Measurements from ENCODE around the gene BCAR1.
A peak's percentile ranks its signal among the peaks of the same experiment; 100 is the strongest.

BCAR1 gene

DNA sequence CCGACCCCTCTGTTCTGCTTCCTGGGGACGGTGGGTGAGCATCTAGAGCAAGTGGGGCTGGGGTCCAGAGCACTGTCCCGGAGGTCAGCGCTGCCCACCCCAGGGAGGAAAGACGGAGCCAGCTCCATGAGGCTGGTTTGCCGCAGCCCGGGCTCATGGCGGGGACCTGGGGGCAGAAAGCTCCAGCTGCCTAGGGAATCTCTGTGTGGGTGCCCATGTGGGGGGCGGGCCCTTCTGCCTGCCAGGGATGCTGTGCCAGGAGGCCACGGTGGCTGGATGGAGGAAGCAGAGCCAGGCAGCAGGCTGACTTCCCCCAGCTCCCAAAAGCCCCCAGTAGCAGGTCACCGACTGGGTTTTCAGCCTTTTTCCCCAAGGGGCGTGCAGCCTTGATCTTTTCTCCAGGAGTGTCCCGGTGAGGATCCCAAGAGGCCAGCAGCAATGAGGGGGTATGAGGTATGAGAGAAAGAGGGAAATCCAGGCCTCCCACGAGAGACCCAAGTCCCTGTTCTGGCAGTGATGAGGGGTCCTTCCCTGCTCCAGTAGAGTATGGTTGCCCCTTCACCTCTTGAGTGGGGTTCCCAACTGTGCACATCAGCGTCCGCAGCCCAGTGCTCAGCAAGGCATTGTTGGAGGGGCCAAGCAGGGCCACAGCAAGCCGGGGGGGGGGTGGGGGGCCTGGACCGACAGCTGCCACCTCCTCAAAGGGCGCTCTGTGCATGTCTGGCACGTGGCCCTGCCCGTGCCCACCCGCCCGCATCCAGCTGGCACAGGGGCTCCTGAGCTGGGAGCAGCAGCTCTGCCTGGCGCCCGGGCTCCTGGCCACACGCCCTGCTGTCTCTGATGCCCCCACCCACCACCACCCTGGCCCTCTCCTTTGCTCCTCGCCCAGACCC, 15.6 kb upstream of the BCAR1 start:
- Histone ChIP-seq H3K36me3 (no peaks in the 10 kb centered on the region), H3K4me1 (ENCODE audit: control insufficient read depth in 1 of 2, insufficient read depth in 1 of 2, low read depth in 1 of 2, low read length in 1 of 2) (peaks cover 7 to 9% of the 10 kb centered on the region in 2 experiments), H3K27me3 (peaks cover 94% of the 10 kb centered on the region), H3K9me3 (no peaks in the 10 kb centered on the region), H3K4me3 (ENCODE audit: low read depth in 1 of 2, low read length in 1 of 2) (no peak overlapping the region), H3K27ac (no peak overlapping the region)
- TF ChIP-seq, protein P1, sequence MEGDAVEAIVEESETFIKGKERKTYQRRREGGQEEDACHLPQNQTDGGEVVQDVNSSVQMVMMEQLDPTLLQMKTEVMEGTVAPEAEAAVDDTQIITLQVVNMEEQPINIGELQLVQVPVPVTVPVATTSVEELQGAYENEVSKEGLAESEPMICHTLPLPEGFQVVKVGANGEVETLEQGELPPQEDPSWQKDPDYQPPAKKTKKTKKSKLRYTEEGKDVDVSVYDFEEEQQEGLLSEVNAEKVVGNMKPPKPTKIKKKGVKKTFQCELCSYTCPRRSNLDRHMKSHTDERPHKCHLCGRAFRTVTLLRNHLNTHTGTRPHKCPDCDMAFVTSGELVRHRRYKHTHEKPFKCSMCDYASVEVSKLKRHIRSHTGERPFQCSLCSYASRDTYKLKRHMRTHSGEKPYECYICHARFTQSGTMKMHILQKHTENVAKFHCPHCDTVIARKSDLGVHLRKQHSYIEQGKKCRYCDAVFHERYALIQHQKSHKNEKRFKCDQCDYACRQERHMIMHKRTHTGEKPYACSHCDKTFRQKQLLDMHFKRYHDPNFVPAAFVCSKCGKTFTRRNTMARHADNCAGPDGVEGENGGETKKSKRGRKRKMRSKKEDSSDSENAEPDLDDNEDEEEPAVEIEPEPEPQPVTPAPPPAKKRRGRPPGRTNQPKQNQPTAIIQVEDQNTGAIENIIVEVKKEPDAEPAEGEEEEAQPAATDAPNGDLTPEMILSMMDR (IDR thresholded peaks at IDR 0.05): no peak

DNA sequence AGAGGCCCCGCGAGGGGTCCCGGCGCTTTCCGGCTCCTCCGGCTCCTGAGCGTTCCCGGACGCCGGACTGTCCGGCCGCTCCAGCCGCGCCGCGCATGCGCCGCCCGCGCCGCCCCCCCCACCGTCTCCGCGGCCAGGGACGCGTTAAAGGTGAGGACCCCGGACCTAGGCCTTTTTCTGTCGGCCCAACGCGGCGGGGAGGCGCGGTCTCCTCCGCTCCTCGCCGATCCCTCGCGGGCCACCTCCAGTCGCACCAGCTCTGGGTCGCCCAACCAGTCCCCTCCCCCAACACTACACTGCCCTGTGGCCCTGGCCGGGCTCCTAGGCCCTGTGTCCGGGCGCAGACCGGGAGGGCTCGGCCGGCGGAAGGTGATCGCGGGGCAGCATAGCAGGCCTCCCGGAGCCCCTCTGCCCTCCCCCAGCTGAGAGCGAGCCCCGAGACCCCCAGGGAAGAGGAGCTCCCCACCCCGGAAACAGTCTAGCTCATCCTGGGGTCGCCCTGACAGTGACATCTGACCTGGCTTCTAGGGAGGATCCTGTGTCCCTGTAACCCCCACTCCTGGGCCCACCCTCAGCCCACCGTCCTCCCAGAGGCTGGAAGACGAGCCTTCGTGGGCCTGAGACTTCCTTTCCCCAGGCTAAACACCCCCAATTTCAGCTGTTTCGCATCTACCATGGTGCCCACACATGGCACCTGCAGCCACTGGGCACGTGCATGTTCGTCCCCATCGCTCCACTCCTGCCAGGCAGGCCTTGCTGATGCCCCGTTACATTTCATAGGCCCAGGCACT, 14.7 kb upstream of the BCAR1 start:
- H3K9me3 ChIP-seq: no peaks in the 10 kb centered on the region
- peaks cover 4 to 6% of the 10 kb centered on the region in 2 experiments for H3K4me1 ChIP-seq (ENCODE audit: control insufficient read depth in 1 of 2, insufficient read depth in 1 of 2, low read depth in 1 of 2, low read length in 1 of 2)
- H3K36me3 ChIP-seq: no peaks in the 10 kb centered on the region
- peaks cover 94% of the 10 kb centered on the region for H3K27me3 ChIP-seq
- H3K4me3 ChIP-seq (ENCODE audit: low read depth in 1 of 2, low read length in 1 of 2): peak overlapping the region; percentile 39 to 53
- H3K27ac ChIP-seq: no peak overlapping the region
- TF ChIP-seq, protein P1 (IDR thresholded peaks at IDR 0.05): no peak

DNA sequence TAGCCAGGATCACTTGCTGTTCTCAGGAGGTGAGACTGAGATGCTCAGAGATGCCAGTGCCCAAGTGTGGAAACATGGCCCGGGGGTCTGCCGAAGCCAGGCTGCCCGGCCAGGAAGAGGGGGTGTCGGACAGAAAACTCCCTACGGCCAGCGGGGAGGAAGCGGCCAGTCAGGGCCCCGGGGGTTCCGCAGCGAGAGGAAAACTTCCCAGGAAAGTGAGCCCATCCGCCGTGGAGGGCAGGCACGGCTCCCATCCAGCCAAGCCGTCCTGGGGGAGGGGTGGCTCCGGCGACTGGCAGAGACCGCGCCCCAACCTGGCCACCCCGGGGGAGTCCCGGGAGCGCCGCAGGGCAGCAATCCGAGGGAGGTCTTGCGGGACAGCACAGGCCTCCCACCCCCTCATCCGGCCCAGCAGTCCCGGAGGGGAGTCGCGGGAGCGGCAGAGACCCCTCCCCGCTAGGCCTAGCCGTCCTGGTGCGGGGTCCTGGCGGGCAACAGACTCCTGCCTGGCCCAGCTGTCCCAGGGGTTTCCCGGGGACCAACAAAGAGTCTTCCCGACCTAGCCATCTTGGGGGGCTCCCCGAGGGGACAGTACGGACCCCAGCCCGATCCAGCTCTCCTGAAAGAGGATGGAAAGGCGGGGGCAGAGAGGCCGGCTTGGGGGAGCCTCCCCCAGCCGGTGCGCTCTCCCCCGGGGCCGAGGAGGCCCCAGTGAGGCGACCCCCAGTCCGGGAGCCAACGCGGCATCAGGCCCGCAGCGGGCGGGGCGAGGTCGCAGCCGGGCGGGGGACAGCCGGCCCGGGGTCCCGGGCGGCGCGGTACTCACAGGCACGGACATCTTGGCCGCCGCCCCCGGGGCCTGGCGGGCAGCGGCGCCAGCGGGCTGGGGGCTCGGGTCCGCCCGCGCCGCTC, 13.8 kb upstream of the BCAR1 start:
- peaks cover 97% of the 10 kb centered on the region for H3K27me3 ChIP-seq
- no peaks in the 10 kb centered on the region for H3K9me3 ChIP-seq
- peaks cover 4 to 6% of the 10 kb centered on the region in 2 experiments for H3K4me1 ChIP-seq (ENCODE audit: control insufficient read depth in 1 of 2, insufficient read depth in 1 of 2, low read depth in 1 of 2, low read length in 1 of 2)
- no peaks in the 10 kb centered on the region for H3K36me3 ChIP-seq
- H3K27ac ChIP-seq: no peak overlapping the region
- TF ChIP-seq, protein P1 (IDR thresholded peaks at IDR 0.05): no peak
- peak overlapping the region; percentile 39 to 53 for H3K4me3 ChIP-seq (ENCODE audit: low read depth in 1 of 2, low read length in 1 of 2)

DNA sequence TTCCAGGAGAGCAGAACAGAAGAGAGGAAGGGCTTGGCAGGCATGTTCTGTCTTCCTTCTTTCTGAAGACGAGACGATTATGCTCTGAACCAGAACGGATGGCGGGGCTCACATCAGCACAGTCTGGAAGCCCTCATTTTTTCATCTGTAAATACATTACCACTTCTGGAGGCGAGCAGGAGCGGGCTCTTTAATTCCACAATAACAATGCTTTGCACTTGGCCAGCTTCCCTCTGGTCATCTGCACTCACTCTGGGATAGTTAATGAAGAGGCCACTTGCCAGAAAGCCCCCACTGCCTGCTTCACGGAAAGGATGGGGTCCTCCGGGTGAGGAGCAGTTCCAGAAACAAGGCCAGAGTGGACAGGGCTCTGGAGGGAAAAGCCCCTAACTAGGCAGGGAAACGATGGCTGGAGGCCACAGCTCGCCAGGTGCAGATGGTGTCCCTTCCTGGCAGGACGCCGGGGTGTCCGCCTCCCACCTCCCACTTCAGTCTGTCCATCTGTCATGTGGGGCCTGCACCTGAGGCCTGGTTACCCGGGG, 13.1 kb upstream of the BCAR1 start:
- Histone ChIP-seq H3K9me3 (no peaks in the 10 kb centered on the region), H3K4me3 (ENCODE audit: low read depth in 1 of 2, low read length in 1 of 2) (no peak overlapping the region), H3K36me3 (no peaks in the 10 kb centered on the region), H3K27me3 (peaks cover 97% of the 10 kb centered on the region), H3K4me1 (ENCODE audit: control insufficient read depth in 1 of 2, insufficient read depth in 1 of 2, low read depth in 1 of 2, low read length in 1 of 2) (peaks cover 4 to 6% of the 10 kb centered on the region in 2 experiments), H3K27ac (no peak overlapping the region)
- TF ChIP-seq, protein P1 (IDR thresholded peaks at IDR 0.05): no peak

DNA sequence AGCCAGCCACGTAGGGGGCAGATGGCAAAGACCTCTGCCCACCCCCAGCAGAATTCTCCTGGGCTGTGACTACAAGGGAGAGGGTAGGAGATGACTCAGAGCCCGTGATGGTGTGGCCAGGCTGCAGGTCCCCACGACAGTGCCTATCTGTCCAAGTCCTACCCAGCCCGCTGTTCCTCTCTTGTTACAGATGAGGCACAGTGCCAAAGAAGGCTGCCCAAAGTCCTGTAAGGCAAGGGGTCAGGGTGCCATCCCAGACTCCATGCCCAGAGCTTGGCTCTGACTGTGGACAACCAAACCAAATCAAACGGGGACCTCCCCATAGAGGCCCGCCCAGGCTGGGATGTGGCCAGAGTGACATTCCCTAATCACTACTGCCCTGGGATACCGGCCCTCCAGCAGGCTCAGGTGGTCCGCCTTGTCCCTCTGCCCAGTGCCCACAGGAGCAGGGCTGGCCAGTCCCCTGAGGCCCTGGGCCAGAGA, 12.6 kb upstream of the BCAR1 start:
- Histone ChIP-seq H3K27ac (no peak overlapping the region), H3K27me3 (peaks cover 97% of the 10 kb centered on the region), H3K4me3 (ENCODE audit: low read depth in 1 of 2, low read length in 1 of 2) (no peak overlapping the region), H3K9me3 (no peaks in the 10 kb centered on the region), H3K4me1 (ENCODE audit: control insufficient read depth in 1 of 2, insufficient read depth in 1 of 2, low read depth in 1 of 2, low read length in 1 of 2) (peaks cover 4 to 6% of the 10 kb centered on the region in 2 experiments), H3K36me3 (no peaks in the 10 kb centered on the region)
- TF ChIP-seq, protein P1 (IDR thresholded peaks at IDR 0.05): no peak

Data from neutrophil (primary cell).